Measurements from ENCODE around the gene SCLT1. TPM values are rescaled to one million over a fixed set of nuclear protein-coding genes. Genes with fewer than 3 reads are reported as not detected.

SCLT1 gene
- total and polyA plus RNA-seq, 2 of the 13 experiments (the other 11 are each of a cell fraction or from before 2014, with no cell fraction given) = 1.5 to 8.7 TPM

DNA sequence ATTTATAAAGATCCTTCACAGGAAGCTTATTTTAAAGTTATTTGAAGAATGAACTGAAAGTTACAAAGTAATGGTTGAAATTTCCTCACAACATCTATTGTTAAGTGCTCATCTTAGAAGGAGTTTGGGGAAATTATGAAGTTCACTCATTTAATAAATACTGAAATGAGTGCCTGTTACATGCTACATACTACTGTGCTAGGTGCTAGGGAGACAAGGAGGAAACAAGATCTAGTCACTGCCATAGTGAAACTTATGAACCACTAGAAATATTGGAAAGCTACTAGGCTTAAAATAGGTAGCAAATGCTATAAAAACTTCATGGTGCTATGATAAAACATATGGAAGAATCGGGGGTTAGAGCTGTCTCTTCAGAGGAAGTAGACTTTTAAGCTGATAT, 186.8 kb downstream of the SCLT1 start:
- Histone ChIP-seq H3K9me3 (ENCODE audit: low read length) (no peaks in the 10 kb centered on the region), H3K36me3 (replicated peaks in 1 of 2; ENCODE audit: control insufficient read depth in 1 of 2, insufficient read depth in 2 of 2, low read length in 2 of 2) (no peaks in the 10 kb centered on the region), H3K4me2 (ENCODE audit: low read depth, low read length) (no peak overlapping the region), H3K4me3 (replicated peaks in 1 of 3; ENCODE audit: insufficient read depth in 1 of 3, low read depth in 2 of 3, low read length in 3 of 3) (no peak overlapping the region), H3K4me1 (ENCODE audit: insufficient read depth, low read length) (no peaks in the 10 kb centered on the region), H3K79me2 (ENCODE audit: insufficient read depth, low read length) (no peaks in the 10 kb centered on the region), H3K27me3 (ENCODE audit: control insufficient read depth in 1 of 2, insufficient read depth in 2 of 2, low read length in 2 of 2) (no peaks in the 10 kb centered on the region; a peak in 1 of 5 replicates), H2AFZ (ENCODE audit: low read length) (no peak overlapping the region), H4K20me1 (ENCODE audit: insufficient read depth, low read length) (no peaks in the 10 kb centered on the region), H3K27ac (ENCODE audit: extremely low read length, insufficient read depth, low read length) (no peak overlapping the region), H3K9ac (ENCODE audit: insufficient read depth, low read depth, low read length) (no peak overlapping the region)
- ChIA-PET POLR2A (no interaction called here), CTCF (ENCODE audit: low intra/inter-chr PET ratio, low total read pairs) (no interaction called here)
- in situ Hi-C loops (cut with HindIII; ENCODE audit: extremely low pct_ligation_motif_present, low pct_unique_long_range_greater_than_20kb) = no loop called here
- TF ChIP-seq ZNF264 (CRISPR knock-in tag; IDR thresholded peaks at IDR 0.05) = no peak
- intact Hi-C loops (cut with micrococcal nuclease; ENCODE audit: unreplicated experiment) = no loop called here
- DNase-seq (ENCODE audit: low spot score) (no peak), ATAC-seq (no peak), FAIRE-seq (no peak)
- WGBS (ENCODE audit: low lambda C conversion rate) = 92% methylated on average over 1 of the region's 1 CpG
- no TSS peak for BruUV-seq (replicated peaks)

DNA sequence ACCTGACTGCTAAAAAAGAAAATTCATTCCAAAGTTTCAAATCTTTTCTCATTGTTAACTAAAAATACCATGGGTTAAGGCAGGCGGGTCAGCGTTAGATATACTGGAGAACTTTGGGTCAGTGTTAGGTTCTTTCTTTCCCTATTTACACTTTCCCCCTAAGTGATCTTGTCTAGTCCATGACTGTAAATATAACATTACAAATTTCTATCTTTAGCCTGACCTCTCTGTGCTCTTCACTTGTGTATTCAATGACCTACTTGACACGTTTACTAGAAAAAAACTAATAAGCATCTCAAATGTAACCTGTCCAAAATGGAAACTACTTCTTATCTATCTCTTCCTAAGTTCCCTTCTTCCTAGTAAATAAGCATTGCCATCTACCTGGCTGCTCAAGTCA, 188.5 kb downstream of the SCLT1 start:
- WGBS (ENCODE audit: low lambda C conversion rate) = 91% methylated on average over 3 of the region's 3 CpGs
- no peak for TF ChIP-seq ZNF737 (CRISPR knock-in tag; IDR thresholded peaks at IDR 0.05; ENCODE audit: borderline replicate concordance)
- TF ChIP-seq ZNF883 (CRISPR knock-in tag; IDR thresholded peaks at IDR 0.05; ENCODE audit: not compliant biosample characterization) = no peak
- TF ChIP-seq ZKSCAN1 (IDR thresholded peaks at IDR 0.05; ENCODE audit: low read length) = no peak
- TF ChIP-seq KLF6 (CRISPR knock-in tag; IDR thresholded peaks at IDR 0.05) = no peak
- TF ChIP-seq, protein P1, sequence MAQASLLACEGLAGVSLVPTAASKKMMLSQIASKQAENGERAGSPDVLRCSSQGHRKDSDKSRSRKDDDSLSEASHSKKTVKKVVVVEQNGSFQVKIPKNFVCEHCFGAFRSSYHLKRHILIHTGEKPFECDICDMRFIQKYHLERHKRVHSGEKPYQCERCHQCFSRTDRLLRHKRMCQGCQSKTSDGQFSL (CRISPR knock-in tag; IDR thresholded peaks at IDR 0.05) = no peak
- TF ChIP-seq HOXA5 (CRISPR knock-in tag; IDR thresholded peaks at IDR 0.05) = no peak
- TF ChIP-seq, protein P2, sequence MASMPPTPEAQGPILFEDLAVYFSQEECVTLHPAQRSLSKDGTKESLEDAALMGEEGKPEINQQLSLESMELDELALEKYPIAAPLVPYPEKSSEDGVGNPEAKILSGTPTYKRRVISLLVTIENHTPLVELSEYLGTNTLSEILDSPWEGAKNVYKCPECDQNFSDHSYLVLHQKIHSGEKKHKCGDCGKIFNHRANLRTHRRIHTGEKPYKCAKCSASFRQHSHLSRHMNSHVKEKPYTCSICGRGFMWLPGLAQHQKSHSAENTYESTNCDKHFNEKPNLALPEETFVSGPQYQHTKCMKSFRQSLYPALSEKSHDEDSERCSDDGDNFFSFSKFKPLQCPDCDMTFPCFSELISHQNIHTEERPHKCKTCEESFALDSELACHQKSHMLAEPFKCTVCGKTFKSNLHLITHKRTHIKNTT (CRISPR knock-in tag; IDR thresholded peaks at IDR 0.05) = no peak
- no peak for TF ChIP-seq TAF15 (IDR thresholded peaks at IDR 0.05; ENCODE audit: low read depth, low read length, poor library complexity, severe bottlenecking)
- no peak for TF ChIP-seq MAFF (IDR thresholded peaks at IDR 0.05; ENCODE audit: low read depth, low read length)
- no peak for TF ChIP-seq JARID2 (CRISPR knock-in tag; IDR thresholded peaks at IDR 0.05; ENCODE audit: insufficient replicate concordance)
- no peak for TF ChIP-seq TGIF2 (CRISPR knock-in tag; IDR thresholded peaks at IDR 0.05)
- TF ChIP-seq FOXA1 (IDR thresholded peaks at IDR 0.05) = no peak
- no peak for TF ChIP-seq FOXA1 (CRISPR knock-in tag; IDR thresholded peaks at IDR 0.05)
- TF ChIP-seq, protein P3, sequence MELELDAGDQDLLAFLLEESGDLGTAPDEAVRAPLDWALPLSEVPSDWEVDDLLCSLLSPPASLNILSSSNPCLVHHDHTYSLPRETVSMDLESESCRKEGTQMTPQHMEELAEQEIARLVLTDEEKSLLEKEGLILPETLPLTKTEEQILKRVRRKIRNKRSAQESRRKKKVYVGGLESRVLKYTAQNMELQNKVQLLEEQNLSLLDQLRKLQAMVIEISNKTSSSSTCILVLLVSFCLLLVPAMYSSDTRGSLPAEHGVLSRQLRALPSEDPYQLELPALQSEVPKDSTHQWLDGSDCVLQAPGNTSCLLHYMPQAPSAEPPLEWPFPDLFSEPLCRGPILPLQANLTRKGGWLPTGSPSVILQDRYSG (CRISPR knock-in tag; IDR thresholded peaks at IDR 0.05) = no peak
- TF ChIP-seq KDM5A (IDR thresholded peaks at IDR 0.05; ENCODE audit: borderline replicate concordance, low read length) = no peak
- no peak for TF ChIP-seq ZNF564 (CRISPR knock-in tag; IDR thresholded peaks at IDR 0.05)
- TF ChIP-seq HOXA3 (CRISPR knock-in tag; IDR thresholded peaks at IDR 0.05) = no peak
- no peak for TF ChIP-seq ZNF605 (CRISPR knock-in tag; IDR thresholded peaks at IDR 0.05)

More for the DNA sequence above, 188.5 kb downstream of the SCLT1 start:
- no peak for FAIRE-seq
- no peaks in the 10 kb centered on the region for H3K4me1 ChIP-seq (ENCODE audit: insufficient read depth, low read length)
- H3K4me3 ChIP-seq (replicated peaks in 1 of 3; ENCODE audit: insufficient read depth in 1 of 3, low read depth in 2 of 3, low read length in 3 of 3) = no peak overlapping the region
- ATAC-seq = no peak
- intact Hi-C loops (cut with micrococcal nuclease; ENCODE audit: unreplicated experiment) (no loop called here), in situ Hi-C loops (cut with HindIII; ENCODE audit: extremely low pct_ligation_motif_present, low pct_unique_long_range_greater_than_20kb) (no loop called here)
- H4K20me1 ChIP-seq (ENCODE audit: insufficient read depth, low read length) = no peaks in the 10 kb centered on the region
- no peaks in the 10 kb centered on the region for H3K79me2 ChIP-seq (ENCODE audit: insufficient read depth, low read length)
- POLR2A ChIA-PET = no interaction called here
- no peak overlapping the region for H3K27ac ChIP-seq (ENCODE audit: extremely low read length, insufficient read depth, low read length)
- no peak for DNase-seq (ENCODE audit: low spot score)
- H3K9ac ChIP-seq (ENCODE audit: insufficient read depth, low read depth, low read length) = no peak overlapping the region
- CTCF ChIA-PET (ENCODE audit: low intra/inter-chr PET ratio, low total read pairs) = no interaction called here
- no TSS peak for BruUV-seq (replicated peaks)
- H3K36me3 ChIP-seq (replicated peaks in 1 of 2; ENCODE audit: control insufficient read depth in 1 of 2, insufficient read depth in 2 of 2, low read length in 2 of 2) = no peaks in the 10 kb centered on the region
- no peaks in the 10 kb centered on the region; a peak in 1 of 5 replicates for H3K27me3 ChIP-seq (ENCODE audit: control insufficient read depth in 1 of 2, insufficient read depth in 2 of 2, low read length in 2 of 2)
- no peaks in the 10 kb centered on the region for H3K9me3 ChIP-seq (ENCODE audit: low read length)
- no peak overlapping the region for H2AFZ ChIP-seq (ENCODE audit: low read length)
- H3K4me2 ChIP-seq (ENCODE audit: low read depth, low read length) = no peak overlapping the region

All from HepG2 (cell line).